ENCODE measurements around the gene VWDE.
"Not testable (repeated sequence)": the region's sequence is repeated elsewhere in the genome, so short reads cannot be mapped to it uniquely, and the experiment has no call there.

The VWDE gene

GRCh38 chr7:12403287-12404181, at the start of gene VWDE:
VWDE (minus strand) TSS chr7:12403865; CDS start chr7:12403716, 149 bp downstream.
- Mint-ChIP-seq H3K9me3 (peaks cover 6% of the 10 kb centered on the region), H3K4me3 (peak within 1 kb of the TSS; percentile 91), H3K27me3 (peaks cover 30% of the 10 kb centered on the region), H3K36me3 (ENCODE audit: low read depth) (no peaks in the 10 kb centered on the region), H3K4me1 (peaks cover 17% of the 10 kb centered on the region), H3K27ac (peak within 1 kb of the TSS; percentile 70)
- ATAC-seq (peak; percentile 93), DNase-seq (peak; percentile 66)

- not testable (repeated sequence) for H3K27ac Mint-ChIP-seq; H3K4me3 Mint-ChIP-seq; H3K9me3 Mint-ChIP-seq; H3K27me3 Mint-ChIP-seq; DNase-seq; H3K36me3 Mint-ChIP-seq (ENCODE audit: low read depth); ATAC-seq; H3K4me1 Mint-ChIP-seq
These were observed 49.5 kb upstream of the VWDE start for GRCh38 chr7:12453136-12453535.

GRCh38 chr7:12450615-12451014, 47.0 kb upstream of the VWDE start:
- Mint-ChIP-seq H3K36me3 (ENCODE audit: low read depth) (no peaks in the 10 kb centered on the region), H3K9me3 (no peaks in the 10 kb centered on the region), H3K4me3 (no peak overlapping the region), H3K4me1 (no peaks in the 10 kb centered on the region), H3K27ac (no peak overlapping the region), H3K27me3 (peaks cover 3% of the 10 kb centered on the region)
- ATAC-seq (no peak), DNase-seq (no peak)

- DNase-seq = no peak
- H3K36me3 Mint-ChIP-seq (ENCODE audit: low read depth) = no peaks in the 10 kb centered on the region
- no peaks in the 10 kb centered on the region for H3K4me1 Mint-ChIP-seq
- no peak overlapping the region for H3K4me3 Mint-ChIP-seq
- H3K9me3 Mint-ChIP-seq = no peaks in the 10 kb centered on the region
- H3K27ac Mint-ChIP-seq = no peak overlapping the region
- no peak for ATAC-seq
- no peaks in the 10 kb centered on the region for H3K27me3 Mint-ChIP-seq
These were observed 41.1 kb upstream of the VWDE start for GRCh38 chr7:12444785-12445184.

GRCh38 chr7:12440229-12440628, 36.6 kb upstream of the VWDE start:
- Mint-ChIP-seq H3K9me3 (no peaks in the 10 kb centered on the region), H3K36me3 (ENCODE audit: low read depth) (no peaks in the 10 kb centered on the region), H3K4me1 (no peaks in the 10 kb centered on the region), H3K27me3 (no peaks in the 10 kb centered on the region), H3K27ac (no peak overlapping the region), H3K4me3 (no peak overlapping the region)
- DNase-seq (no peak), ATAC-seq (no peak)

GRCh38 chr7:12436896-12437535, 33.4 kb upstream of the VWDE start:
- ATAC-seq (no peak), DNase-seq (no peak)
- Mint-ChIP-seq H3K4me1 (no peaks in the 10 kb centered on the region), H3K27ac (no peak overlapping the region), H3K36me3 (ENCODE audit: low read depth) (no peaks in the 10 kb centered on the region), H3K27me3 (no peaks in the 10 kb centered on the region), H3K9me3 (no peaks in the 10 kb centered on the region), H3K4me3 (no peak overlapping the region)

GRCh38 chr7:12436126-12436525, 32.5 kb upstream of the VWDE start:
- no peaks in the 10 kb centered on the region for H3K9me3 Mint-ChIP-seq

GRCh38 chr7:12434012-12434642, 30.5 kb upstream of the VWDE start:
- Mint-ChIP-seq H3K27ac (no peak overlapping the region), H3K4me1 (no peaks in the 10 kb centered on the region), H3K9me3 (no peaks in the 10 kb centered on the region), H3K4me3 (no peak overlapping the region), H3K36me3 (ENCODE audit: low read depth) (no peaks in the 10 kb centered on the region), H3K27me3 (peaks cover 2% of the 10 kb centered on the region)
- ATAC-seq = no peak
- DNase-seq = no peak

More at GRCh38 chr7:12436126-12436525, 32.5 kb upstream of the VWDE start:
- DNase-seq (no peak), ATAC-seq (no peak)
- H3K4me1 Mint-ChIP-seq = no peaks in the 10 kb centered on the region
- no peak overlapping the region for H3K27ac Mint-ChIP-seq
- H3K36me3 Mint-ChIP-seq (ENCODE audit: low read depth) = no peaks in the 10 kb centered on the region
- H3K27me3 Mint-ChIP-seq = no peaks in the 10 kb centered on the region
- H3K4me3 Mint-ChIP-seq = no peak overlapping the region

GRCh38 chr7:12431886-12432556, 28.4 kb upstream of the VWDE start:
- H3K4me1 Mint-ChIP-seq = no peaks in the 10 kb centered on the region
- H3K9me3 Mint-ChIP-seq = peaks cover 4% of the 10 kb centered on the region
- H3K27ac Mint-ChIP-seq = no peak overlapping the region
- ATAC-seq (no peak), DNase-seq (no peak)
- no peaks in the 10 kb centered on the region for H3K36me3 Mint-ChIP-seq (ENCODE audit: low read depth)
- no peak overlapping the region for H3K4me3 Mint-ChIP-seq
- H3K27me3 Mint-ChIP-seq = peaks cover 6% of the 10 kb centered on the region

GRCh38 chr7:12425311-12425710, 21.6 kb upstream of the VWDE start:
- no peaks in the 10 kb centered on the region for H3K4me1 Mint-ChIP-seq
- no peak for ATAC-seq
- no peak overlapping the region for H3K27ac Mint-ChIP-seq
- no peak overlapping the region for H3K4me3 Mint-ChIP-seq
- H3K9me3 Mint-ChIP-seq = peaks cover 11% of the 10 kb centered on the region
- no peaks in the 10 kb centered on the region for H3K36me3 Mint-ChIP-seq (ENCODE audit: low read depth)
- no peak for DNase-seq
- peaks cover 11% of the 10 kb centered on the region for H3K27me3 Mint-ChIP-seq

GRCh38 chr7:12423997-12424745, 20.5 kb upstream of the VWDE start:
- no peaks in the 10 kb centered on the region for H3K36me3 Mint-ChIP-seq (ENCODE audit: low read depth)
- ATAC-seq (no peak), DNase-seq (no peak)
- H3K9me3 Mint-ChIP-seq = peaks cover 11% of the 10 kb centered on the region
- H3K4me1 Mint-ChIP-seq = no peaks in the 10 kb centered on the region
- no peak overlapping the region for H3K27ac Mint-ChIP-seq
- H3K4me3 Mint-ChIP-seq = no peak overlapping the region
- H3K27me3 Mint-ChIP-seq = peaks cover 12% of the 10 kb centered on the region

- H3K4me3 Mint-ChIP-seq = no peak overlapping the region
- DNase-seq (no peak), ATAC-seq (no peak)
- H3K4me1 Mint-ChIP-seq = no peaks in the 10 kb centered on the region
- peaks cover 12% of the 10 kb centered on the region for H3K27me3 Mint-ChIP-seq
- no peaks in the 10 kb centered on the region for H3K36me3 Mint-ChIP-seq (ENCODE audit: low read depth)
- peaks cover 11% of the 10 kb centered on the region for H3K9me3 Mint-ChIP-seq
- H3K27ac Mint-ChIP-seq = no peak overlapping the region
These were observed 19.8 kb upstream of the VWDE start for GRCh38 chr7:12423355-12423996.

- no peak overlapping the region for H3K27ac Mint-ChIP-seq
- peaks cover 10% of the 10 kb centered on the region for H3K27me3 Mint-ChIP-seq
- ATAC-seq (no peak), DNase-seq (no peak)
- peaks cover 9% of the 10 kb centered on the region for H3K9me3 Mint-ChIP-seq
- H3K4me3 Mint-ChIP-seq = no peak overlapping the region
- H3K36me3 Mint-ChIP-seq (ENCODE audit: low read depth) = no peaks in the 10 kb centered on the region
- no peaks in the 10 kb centered on the region for H3K4me1 Mint-ChIP-seq
These were observed 19.1 kb upstream of the VWDE start for GRCh38 chr7:12422554-12423320.
